ENCODE measurements around the gene PRKCA.

DNA sequence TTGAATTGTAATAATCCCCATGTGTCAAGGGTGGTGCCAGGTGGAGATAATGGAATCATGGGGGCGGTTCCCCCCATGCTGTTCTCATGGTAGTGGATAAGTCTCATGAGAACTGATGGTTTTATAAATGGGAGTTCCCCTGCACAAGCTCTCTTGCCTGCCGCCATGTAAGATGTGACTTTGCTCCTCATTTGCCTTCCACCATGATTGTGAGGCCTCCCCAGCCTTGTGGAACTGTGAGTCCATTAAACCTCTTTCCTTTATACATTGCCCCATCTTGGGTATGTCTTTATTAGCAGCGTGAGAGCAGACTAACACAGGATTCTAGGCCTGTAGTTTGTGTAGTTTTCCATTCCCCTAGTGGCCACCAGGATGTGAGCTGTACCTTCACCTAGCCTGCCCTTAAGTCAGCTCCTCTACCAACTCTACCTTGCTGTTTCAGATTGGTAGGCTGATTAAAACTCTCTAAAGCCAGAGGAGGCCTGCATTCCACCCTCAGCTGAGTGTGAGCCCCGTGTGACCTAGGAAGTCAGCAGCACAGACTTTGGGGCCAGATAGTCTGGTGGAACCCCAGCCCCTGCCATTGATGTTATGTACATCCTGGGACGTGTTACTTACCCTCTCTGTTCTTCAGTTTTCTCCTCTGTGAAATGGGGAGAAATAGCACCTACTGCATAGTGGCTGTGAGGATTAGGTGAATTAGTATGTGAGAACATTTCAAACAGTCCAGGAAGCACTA lies 280.1 kb downstream of the PRKCA start:
- TF ChIP-seq POLR2A (IDR thresholded peaks at IDR 0.05) (no peak), EP300 (IDR thresholded peaks at IDR 0.05) (no peak), POLR2AphosphoS5 (IDR thresholded peaks at IDR 0.05) (no peak)
- TF ChIP-seq, protein P1, sequence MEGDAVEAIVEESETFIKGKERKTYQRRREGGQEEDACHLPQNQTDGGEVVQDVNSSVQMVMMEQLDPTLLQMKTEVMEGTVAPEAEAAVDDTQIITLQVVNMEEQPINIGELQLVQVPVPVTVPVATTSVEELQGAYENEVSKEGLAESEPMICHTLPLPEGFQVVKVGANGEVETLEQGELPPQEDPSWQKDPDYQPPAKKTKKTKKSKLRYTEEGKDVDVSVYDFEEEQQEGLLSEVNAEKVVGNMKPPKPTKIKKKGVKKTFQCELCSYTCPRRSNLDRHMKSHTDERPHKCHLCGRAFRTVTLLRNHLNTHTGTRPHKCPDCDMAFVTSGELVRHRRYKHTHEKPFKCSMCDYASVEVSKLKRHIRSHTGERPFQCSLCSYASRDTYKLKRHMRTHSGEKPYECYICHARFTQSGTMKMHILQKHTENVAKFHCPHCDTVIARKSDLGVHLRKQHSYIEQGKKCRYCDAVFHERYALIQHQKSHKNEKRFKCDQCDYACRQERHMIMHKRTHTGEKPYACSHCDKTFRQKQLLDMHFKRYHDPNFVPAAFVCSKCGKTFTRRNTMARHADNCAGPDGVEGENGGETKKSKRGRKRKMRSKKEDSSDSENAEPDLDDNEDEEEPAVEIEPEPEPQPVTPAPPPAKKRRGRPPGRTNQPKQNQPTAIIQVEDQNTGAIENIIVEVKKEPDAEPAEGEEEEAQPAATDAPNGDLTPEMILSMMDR (IDR thresholded peaks at IDR 0.05) = no peak

All from gastroesophageal sphincter (tissue), 3 donors.